Peyer's patch (tissue), 4 donors: Measurements from ENCODE around the gene VSTM2B. TPM values are rescaled to one million over a fixed set of nuclear protein-coding genes. Genes with fewer than 3 reads are reported as not detected.
A peak's percentile ranks its signal among the peaks of the same experiment; 100 is the strongest.
"Not testable (repeated sequence)": the region's sequence is repeated elsewhere in the genome, so short reads cannot be mapped to it uniquely, and the experiment has no call there.

Source experiments
- DNase-seq, 3 donors: peaks; one replicate each; pipeline ENCODE4 v3.0.0-alpha.2; 2017 to 2019
- H3K27ac ChIP-seq, 4 donors: fragments of 200-600 bp; sonication (generic); one replicate each; pipeline ENCODE4 v1.5.1; 2016 to 2019
- H3K27me3 ChIP-seq, 2 donors: fragments of 200-600 bp; sonication (generic); one replicate each; pipeline ENCODE4 v1.5.1; 2019
- H3K36me3 ChIP-seq, 3 donors: fragments of 200-600 bp; sonication (generic); one replicate each; pipeline ENCODE4 v1.5.1; 2016 to 2019
- H3K4me1 ChIP-seq, 4 donors: fragments of 200-600 bp; sonication (generic); one replicate each; pipeline ENCODE4 v1.5.1; 2016 to 2019
- H3K4me3 ChIP-seq, 4 donors: fragments of 200-600 bp; sonication (generic); 1 replicate in 3 of 4; 2 replicates in 1 of 4; pipeline ENCODE4 v1.5.1; 2016 to 2019; ENCODE audit warnings: mild to moderate bottlenecking in 1 of 4
- H3K9me3 ChIP-seq, 4 donors: fragments of 200-600 bp; sonication (generic); one replicate each; pipeline ENCODE4 v1.5.1; 2016 to 2019; ENCODE audit warnings: mild to moderate bottlenecking in 1 of 4
- POLR2A ChIP-seq, 2 donors: fragments of 450-650 bp; IDR thresholded peaks; one replicate each; pipeline ENCODE4 v1.5.1; 2017; ENCODE audit warnings: antibody characterized with exemption in 2 of 2, mild to moderate bottlenecking in 2 of 2, moderate library complexity in 2 of 2
- total RNA-seq, 4 donors: library from RNA; depleted of rRNA; stranded (reverse); fragments of >200 nt; gene quantifications; one replicate each; pipeline ENCODE4 v1.1.0, GENCODE V29; 2016
- TF ChIP-seq, protein P1 (sequence below), 6 experiments: fragments of 450-650 bp in 4 of 6; fragments of 200-600 bp in 2 of 6; sonication (generic) in 1 of 6; IDR thresholded peaks; one replicate each; pipeline ENCODE4 v1.5.1; 2017 to 2019; ENCODE audit warnings: antibody characterized with exemption in 6 of 6, mild to moderate bottlenecking in 3 of 6, moderate library complexity in 1 of 6

Gene VSTM2B
- total RNA-seq, 4 donors from 2014 or later = not detected

DNA sequence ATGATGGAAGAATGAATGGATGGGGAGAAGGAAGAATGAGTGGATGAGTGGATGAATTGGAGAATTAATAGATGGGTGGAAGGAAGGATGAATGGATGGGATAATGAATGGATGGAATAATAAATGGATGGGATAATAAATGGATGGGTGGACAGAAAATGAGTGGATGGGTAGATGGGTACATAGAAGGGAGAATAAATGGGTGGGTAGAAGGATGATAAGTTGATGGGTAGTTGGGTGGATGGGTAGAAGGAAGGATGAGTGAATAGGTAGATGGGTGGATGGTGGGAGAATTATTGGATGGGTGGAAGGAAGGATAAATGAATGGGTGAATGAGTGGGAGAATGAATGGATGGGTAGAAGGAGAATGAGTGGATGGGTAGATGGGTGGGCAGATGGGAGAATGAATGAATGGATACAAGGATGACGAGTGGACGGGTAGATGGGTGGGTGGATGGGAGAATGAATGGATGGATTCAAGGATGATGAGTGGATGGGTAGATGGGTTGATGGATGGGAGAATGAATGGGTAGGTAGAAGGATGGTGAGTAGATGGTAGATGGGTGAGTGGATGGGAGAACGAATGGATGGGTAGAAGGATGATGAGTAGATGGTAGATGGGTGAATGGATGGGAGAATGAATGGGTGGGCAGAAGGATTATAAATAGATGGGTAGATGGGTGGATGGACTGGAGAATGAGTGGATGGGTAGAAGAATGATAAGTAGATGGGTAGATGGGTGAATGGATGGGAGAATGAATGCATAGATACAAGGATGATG, 15.9 kb downstream of the VSTM2B start:
- no peak for DNase-seq
- H3K4me3 ChIP-seq = no peak overlapping the region
- TF ChIP-seq POLR2A (IDR thresholded peaks at IDR 0.05) = no peak
- TF ChIP-seq, protein P1, sequence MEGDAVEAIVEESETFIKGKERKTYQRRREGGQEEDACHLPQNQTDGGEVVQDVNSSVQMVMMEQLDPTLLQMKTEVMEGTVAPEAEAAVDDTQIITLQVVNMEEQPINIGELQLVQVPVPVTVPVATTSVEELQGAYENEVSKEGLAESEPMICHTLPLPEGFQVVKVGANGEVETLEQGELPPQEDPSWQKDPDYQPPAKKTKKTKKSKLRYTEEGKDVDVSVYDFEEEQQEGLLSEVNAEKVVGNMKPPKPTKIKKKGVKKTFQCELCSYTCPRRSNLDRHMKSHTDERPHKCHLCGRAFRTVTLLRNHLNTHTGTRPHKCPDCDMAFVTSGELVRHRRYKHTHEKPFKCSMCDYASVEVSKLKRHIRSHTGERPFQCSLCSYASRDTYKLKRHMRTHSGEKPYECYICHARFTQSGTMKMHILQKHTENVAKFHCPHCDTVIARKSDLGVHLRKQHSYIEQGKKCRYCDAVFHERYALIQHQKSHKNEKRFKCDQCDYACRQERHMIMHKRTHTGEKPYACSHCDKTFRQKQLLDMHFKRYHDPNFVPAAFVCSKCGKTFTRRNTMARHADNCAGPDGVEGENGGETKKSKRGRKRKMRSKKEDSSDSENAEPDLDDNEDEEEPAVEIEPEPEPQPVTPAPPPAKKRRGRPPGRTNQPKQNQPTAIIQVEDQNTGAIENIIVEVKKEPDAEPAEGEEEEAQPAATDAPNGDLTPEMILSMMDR (IDR thresholded peaks at IDR 0.05) = no peak
- H3K4me1 ChIP-seq = no peaks in the 10 kb centered on the region
- no peaks in the 10 kb centered on the region for H3K36me3 ChIP-seq
- peaks cover 0 to 4% (median 0%) of the 10 kb centered on the region in 4 donors for H3K9me3 ChIP-seq
- H3K27me3 ChIP-seq = no peaks in the 10 kb centered on the region
- no peak overlapping the region for H3K27ac ChIP-seq

DNA sequence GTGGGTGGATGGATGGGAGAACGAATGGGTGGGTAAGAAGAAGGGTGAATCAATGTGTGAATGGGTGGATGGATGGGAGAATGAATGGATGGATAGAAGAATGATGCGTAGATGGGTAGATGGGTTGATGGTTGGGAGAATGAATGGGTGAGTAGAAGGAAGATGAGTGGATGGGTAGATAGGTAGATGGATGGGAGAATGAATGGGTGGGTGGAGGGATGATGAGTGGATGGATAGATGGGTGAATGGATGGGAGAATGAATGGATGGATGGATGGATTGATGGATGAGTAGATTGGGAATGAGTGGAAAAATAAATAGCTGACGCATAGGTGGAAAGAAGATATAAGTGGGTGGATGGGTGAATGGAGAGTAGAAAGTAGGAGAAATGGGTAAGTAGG, 16.5 kb downstream of the VSTM2B start:
- Histone ChIP-seq H3K27me3 (no peaks in the 10 kb centered on the region), H3K4me1 (no peaks in the 10 kb centered on the region), H3K27ac (no peak overlapping the region), H3K4me3 (no peak overlapping the region), H3K9me3 (peaks cover 0 to 4% (median 0%) of the 10 kb centered on the region in 4 donors), H3K36me3 (no peaks in the 10 kb centered on the region)
- DNase-seq = no peak
- TF ChIP-seq, protein P1 (IDR thresholded peaks at IDR 0.05) = no peak
- no peak for TF ChIP-seq POLR2A (IDR thresholded peaks at IDR 0.05)

DNA sequence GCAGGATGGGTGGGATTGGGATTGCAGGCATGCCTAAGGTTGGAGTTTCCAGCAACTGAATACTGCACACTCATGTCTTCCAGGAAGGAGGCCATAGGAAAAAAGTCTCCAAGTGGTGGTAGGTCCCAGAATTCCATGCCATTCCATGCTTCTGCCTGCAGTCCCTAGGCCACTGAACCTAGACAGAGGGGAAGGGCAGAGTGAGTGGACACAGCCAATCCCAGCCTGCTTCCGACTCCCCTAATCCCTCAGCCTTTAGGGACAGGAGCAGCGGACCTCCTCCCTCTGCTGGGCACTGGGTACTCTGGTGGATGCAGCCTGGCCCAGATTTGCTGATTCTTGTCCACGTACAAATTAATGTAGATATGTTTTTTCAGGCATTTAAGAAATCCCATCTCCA, 17.0 kb downstream of the VSTM2B start:
- Histone ChIP-seq H3K4me3 (no peak overlapping the region), H3K4me1 (no peaks in the 10 kb centered on the region), H3K27me3 (no peaks in the 10 kb centered on the region), H3K36me3 (no peaks in the 10 kb centered on the region), H3K9me3 (peaks cover 0 to 4% (median 0%) of the 10 kb centered on the region in 4 donors), H3K27ac (no peak overlapping the region)
- peak in 1 of 3 donors; percentile 3 for DNase-seq
- TF ChIP-seq, protein P1 (IDR thresholded peaks at IDR 0.05) = no peak
- TF ChIP-seq POLR2A (IDR thresholded peaks at IDR 0.05) = no peak

DNA sequence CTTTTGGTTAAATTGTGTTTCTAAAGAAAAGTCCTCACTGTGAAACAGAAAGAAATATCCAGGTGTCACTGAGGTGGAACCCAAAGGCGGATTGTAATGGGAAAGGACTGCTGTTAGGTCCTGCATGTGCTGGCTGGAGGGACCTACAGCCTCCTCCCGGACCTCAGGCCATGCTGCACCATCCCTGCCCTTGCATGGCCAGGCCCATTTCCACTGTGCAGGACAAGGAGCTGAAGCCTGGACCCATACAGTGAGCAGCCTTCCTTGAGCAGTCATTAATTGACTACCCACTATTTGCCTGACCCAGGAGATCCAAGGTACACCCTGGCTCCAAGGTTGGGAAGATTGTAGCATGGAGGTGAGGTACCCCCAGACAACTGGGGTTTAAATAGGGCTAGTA, 17.6 kb downstream of the VSTM2B start:
- no peaks in the 10 kb centered on the region for H3K4me1 ChIP-seq
- no peaks in the 10 kb centered on the region for H3K36me3 ChIP-seq
- H3K9me3 ChIP-seq = peaks cover 0 to 4% (median 0%) of the 10 kb centered on the region in 4 donors
- H3K4me3 ChIP-seq = no peak overlapping the region
- DNase-seq = peak in 2 of 3 donors; percentile 9 to 17
- TF ChIP-seq, protein P1 (IDR thresholded peaks at IDR 0.05) = no peak
- TF ChIP-seq POLR2A (IDR thresholded peaks at IDR 0.05) = no peak
- no peak overlapping the region for H3K27ac ChIP-seq
- H3K27me3 ChIP-seq = no peaks in the 10 kb centered on the region

DNA sequence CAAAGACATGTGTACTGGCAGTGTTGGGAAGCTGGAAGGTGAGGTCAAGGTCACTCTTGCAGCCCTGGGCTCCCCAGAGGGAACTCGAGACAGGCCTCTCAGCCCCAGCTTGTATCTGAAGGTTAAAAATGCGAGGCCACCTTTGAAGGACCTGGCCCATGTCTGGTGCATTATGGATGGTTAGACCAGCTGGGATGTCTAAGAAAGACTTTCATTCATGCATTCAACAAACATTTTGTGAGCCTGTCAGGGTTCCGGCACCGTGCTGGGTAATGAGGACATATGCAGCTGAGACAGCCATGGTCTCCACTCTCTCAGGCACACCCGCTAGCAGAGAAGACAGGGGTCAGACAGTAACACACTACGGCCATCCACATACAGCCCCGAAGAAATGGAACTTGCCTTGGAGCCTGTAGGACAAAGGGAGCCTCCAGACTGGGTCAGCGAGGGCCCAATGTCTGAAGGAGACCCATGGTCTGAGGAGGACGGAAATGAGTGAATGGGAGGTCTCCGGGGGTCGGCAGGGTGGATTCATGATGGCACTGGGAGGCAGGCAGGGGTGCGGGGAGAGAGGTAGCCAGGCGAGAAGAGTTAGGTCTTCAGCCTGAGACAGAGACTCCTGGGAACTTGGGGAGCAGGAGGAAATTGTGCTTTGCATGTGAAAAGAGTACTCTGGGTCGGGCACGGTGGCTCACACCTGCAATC, 19.0 kb downstream of the VSTM2B start:
- Histone ChIP-seq H3K36me3 (no peaks in the 10 kb centered on the region), H3K4me1 (no peaks in the 10 kb centered on the region), H3K27me3 (no peaks in the 10 kb centered on the region), H3K27ac (no peak overlapping the region), H3K9me3 (peaks cover 0 to 4% (median 0%) of the 10 kb centered on the region in 4 donors), H3K4me3 (no peak overlapping the region)
- peak in 2 of 3 donors; percentile 15 to 18 for DNase-seq
- TF ChIP-seq, protein P1 (IDR thresholded peaks at IDR 0.05) = no peak
- no peak for TF ChIP-seq POLR2A (IDR thresholded peaks at IDR 0.05)

DNA sequence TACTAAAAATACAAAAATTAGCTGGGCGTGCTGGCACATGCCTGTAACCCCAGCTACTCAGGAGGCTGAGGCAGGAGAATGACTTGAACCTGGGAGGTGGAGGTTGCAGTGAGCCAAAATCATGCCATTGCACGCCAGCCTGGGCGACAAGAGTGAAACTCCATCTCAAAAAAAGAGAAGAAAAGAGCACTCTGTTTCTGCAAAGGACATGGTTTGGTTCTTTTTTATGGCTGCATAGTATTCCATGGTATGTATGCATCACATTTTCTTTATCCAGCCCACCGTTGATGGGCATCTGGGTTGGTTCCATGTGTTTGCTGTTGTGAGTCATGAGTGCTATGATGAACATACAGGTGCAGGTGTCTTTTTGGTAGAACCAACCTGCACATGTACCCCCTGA, 19.7 kb downstream of the VSTM2B start:
- not testable (repeated sequence) for H3K27ac ChIP-seq, DNase-seq, H3K36me3 ChIP-seq, H3K27me3 ChIP-seq, H3K4me3 ChIP-seq, H3K4me1 ChIP-seq, H3K9me3 ChIP-seq
